ENCODE results near the gene TMEM39A. TPM values are rescaled to one million over a fixed set of nuclear protein-coding genes. Genes with fewer than 3 reads are reported as not detected.

TMEM39A gene, protein sequence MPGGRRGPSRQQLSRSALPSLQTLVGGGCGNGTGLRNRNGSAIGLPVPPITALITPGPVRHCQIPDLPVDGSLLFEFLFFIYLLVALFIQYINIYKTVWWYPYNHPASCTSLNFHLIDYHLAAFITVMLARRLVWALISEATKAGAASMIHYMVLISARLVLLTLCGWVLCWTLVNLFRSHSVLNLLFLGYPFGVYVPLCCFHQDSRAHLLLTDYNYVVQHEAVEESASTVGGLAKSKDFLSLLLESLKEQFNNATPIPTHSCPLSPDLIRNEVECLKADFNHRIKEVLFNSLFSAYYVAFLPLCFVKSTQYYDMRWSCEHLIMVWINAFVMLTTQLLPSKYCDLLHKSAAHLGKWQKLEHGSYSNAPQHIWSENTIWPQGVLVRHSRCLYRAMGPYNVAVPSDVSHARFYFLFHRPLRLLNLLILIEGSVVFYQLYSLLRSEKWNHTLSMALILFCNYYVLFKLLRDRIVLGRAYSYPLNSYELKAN
- 10 to 100 TPM; 21.0 to 29.8 (median 27.5) TPM for total RNA-seq

DNA sequence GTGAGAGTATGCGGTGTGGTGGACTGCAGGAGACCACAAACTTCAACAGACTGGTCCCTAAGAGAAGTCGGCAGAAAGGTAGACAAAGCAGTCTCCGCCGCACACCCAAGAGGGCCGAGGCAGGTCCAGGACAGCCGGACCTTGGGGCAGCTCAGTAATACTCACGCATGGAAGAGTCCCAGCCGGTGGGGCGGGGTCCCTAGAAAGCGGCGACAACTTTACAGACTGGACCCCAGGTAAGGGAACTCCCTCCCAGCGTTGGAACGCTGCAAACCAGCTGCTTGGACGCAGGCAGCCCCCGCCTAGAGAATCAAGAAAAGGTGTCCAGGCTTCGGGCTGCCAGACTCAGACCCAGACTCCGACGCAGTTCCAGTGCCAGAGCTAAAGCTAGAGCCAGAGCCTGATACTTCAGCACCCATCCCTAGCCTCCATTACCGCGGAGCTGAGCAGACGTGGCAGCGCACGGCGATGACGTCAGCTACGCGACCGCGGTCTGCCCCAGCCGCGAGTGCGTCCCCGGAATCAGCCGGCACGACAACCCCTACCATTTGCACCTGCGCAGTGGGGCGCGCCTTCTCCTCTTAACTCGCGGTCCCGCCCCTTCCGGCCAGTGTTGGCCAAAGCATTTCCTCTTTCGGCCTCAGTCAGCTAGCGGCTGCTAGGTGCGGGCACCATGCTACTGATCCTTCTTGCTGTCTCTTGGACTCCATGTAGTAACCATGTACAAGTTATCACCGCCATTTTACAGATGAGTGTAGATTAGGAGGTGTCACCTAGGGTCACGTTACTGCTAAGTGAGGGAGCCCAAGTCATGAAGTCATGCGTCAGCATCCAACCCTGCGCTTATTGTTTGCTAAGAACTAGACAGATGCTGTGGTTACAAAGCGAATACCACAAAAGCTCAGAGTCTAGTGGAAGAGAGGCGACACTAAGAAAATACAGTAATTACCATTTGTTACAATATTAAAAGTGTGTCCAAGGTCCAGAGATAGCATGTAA, at the start of gene TMEM39A:
Gene TMEM39A (minus strand): TSS at position 445 of the 999 bp plus-strand sequence. CDS start 1,541 bp downstream, outside the sequence.
- 11% methylated on average over 21 of the region's 51 CpGs for WGBS
- H3K27me3 ChIP-seq, result no peaks in the 10 kb centered on the region
- H3K27ac ChIP-seq, result peak within 1 kb of the TSS; percentile 85
- TF ChIP-seq EP300 (IDR thresholded peaks at IDR 0.05) (peak; percentile 22), POLR2A (IDR thresholded peaks at IDR 0.05) (peak; percentile 25 to 83), POLR2AphosphoS5 (IDR thresholded peaks at IDR 0.05) (peak; percentile 88 to 99 (median 96))
- TF ChIP-seq, protein P1, sequence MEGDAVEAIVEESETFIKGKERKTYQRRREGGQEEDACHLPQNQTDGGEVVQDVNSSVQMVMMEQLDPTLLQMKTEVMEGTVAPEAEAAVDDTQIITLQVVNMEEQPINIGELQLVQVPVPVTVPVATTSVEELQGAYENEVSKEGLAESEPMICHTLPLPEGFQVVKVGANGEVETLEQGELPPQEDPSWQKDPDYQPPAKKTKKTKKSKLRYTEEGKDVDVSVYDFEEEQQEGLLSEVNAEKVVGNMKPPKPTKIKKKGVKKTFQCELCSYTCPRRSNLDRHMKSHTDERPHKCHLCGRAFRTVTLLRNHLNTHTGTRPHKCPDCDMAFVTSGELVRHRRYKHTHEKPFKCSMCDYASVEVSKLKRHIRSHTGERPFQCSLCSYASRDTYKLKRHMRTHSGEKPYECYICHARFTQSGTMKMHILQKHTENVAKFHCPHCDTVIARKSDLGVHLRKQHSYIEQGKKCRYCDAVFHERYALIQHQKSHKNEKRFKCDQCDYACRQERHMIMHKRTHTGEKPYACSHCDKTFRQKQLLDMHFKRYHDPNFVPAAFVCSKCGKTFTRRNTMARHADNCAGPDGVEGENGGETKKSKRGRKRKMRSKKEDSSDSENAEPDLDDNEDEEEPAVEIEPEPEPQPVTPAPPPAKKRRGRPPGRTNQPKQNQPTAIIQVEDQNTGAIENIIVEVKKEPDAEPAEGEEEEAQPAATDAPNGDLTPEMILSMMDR (IDR thresholded peaks at IDR 0.05), result no peak
- peaks cover 22% of the 10 kb centered on the region for H3K36me3 ChIP-seq
- H3K4me1 ChIP-seq, result peaks cover 38% of the 10 kb centered on the region
- H3K9me3 ChIP-seq, result no peaks in the 10 kb centered on the region
- H3K4me3 ChIP-seq, result peak within 1 kb of the TSS; percentile 73
- DNase-seq (ENCODE audit: low spot score in 2 of 2), result peak; percentile 100

DNA sequence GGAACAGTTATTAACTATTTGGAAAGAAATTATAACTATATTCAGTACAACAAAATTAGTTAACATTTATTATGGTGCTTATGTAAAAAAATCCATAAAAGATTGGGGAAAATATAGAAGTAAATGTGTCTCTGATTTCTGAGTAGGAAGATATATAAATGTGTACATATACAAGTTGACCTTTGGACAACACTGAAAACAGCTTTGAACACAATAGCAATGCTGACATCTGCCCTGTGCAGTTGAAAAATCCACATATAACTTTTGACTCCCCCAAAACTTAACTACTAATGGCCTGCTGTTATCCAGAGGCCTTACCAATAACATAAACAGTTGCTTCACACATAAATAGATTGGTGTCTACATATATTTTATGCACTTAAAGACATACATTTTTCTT, 47.3 kb upstream of the TMEM39A start:
- TF ChIP-seq POLR2A (IDR thresholded peaks at IDR 0.05), result no peak
- no peak for DNase-seq (ENCODE audit: low spot score in 2 of 2)
- no peaks in the 10 kb centered on the region for H3K27me3 ChIP-seq

DNA sequence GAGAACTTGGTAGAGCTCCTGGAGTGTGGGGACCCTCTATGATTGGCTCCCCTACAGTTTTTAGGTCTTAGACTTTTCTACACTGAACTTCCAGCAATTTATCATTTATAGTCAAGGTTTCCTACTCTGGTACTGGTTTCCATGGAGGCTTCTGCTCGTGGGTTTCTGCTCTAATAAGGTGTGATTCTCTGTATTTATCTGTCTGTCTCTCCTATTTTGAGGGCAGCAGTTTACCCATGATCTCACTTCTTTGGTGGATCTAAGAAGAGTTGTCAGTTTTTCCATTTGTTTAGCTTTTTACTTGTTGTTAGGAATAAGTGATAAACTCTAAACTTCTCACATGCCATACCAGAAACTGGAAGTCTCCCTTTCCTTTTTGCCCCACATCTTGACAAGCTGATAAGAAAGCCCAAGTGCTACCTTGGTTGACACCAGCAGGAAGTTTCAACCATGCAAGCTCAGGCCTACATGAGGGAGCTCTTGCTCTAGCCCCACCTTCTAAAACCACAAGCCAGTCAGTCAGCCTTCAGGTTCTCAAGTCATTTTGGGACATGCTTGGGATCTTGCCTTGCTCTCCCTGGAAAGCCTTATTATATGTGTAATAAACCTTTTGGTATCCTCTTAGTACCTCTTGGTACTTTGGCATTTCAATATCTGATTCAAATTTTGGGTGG, 44.9 kb upstream of the TMEM39A start:
- H3K36me3 ChIP-seq, result peaks cover 62% of the 10 kb centered on the region
- H3K27me3 ChIP-seq, result no peaks in the 10 kb centered on the region
- no peak for TF ChIP-seq POLR2AphosphoS5 (IDR thresholded peaks at IDR 0.05)
- TF ChIP-seq POLR2A (IDR thresholded peaks at IDR 0.05), result no peak
- TF ChIP-seq, protein P1 (IDR thresholded peaks at IDR 0.05), result no peak
- no peak for TF ChIP-seq EP300 (IDR thresholded peaks at IDR 0.05)
- H3K4me1 ChIP-seq, result no peaks in the 10 kb centered on the region
- no peak for DNase-seq (ENCODE audit: low spot score in 2 of 2)
- WGBS, result 73% methylated on average over 1 of the region's 1 CpG
- H3K4me3 ChIP-seq, result no peak overlapping the region
- H3K9me3 ChIP-seq, result no peaks in the 10 kb centered on the region
- no peak overlapping the region for H3K27ac ChIP-seq

More for the DNA sequence above, 47.3 kb upstream of the TMEM39A start:
- no peaks in the 10 kb centered on the region for H3K9me3 ChIP-seq
- no peaks in the 10 kb centered on the region for H3K4me1 ChIP-seq
- peaks cover 71% of the 10 kb centered on the region for H3K36me3 ChIP-seq
- H3K27ac ChIP-seq, result no peak overlapping the region
- H3K4me3 ChIP-seq, result no peak overlapping the region

DNA sequence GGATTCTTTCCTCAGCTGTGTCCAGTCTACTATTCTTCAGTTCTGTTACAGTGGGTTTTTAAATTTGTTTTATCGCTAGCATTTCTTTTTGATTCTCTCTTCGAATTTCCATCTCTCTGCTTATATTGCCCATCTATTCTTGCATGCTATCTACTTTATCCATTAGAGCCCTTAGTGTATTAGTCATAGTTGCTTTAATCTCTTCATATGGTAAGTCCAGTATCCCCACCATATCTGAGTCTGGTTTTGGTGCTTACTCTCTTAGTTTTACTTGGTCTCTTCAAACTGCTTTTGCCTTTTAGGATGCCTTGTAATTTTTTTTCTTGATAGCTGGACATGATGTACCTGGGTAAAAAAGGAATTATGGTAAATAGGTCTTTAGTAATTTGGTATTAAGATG, 44.0 kb upstream of the TMEM39A start:
- Histone ChIP-seq H3K4me3 (no peak overlapping the region), H3K4me1 (no peaks in the 10 kb centered on the region), H3K36me3 (peaks cover 57% of the 10 kb centered on the region), H3K9me3 (no peaks in the 10 kb centered on the region), H3K27me3 (no peaks in the 10 kb centered on the region), H3K27ac (no peak overlapping the region)
- TF ChIP-seq, protein P1 (IDR thresholded peaks at IDR 0.05), result no peak
- TF ChIP-seq EP300 (IDR thresholded peaks at IDR 0.05) (no peak), POLR2A (IDR thresholded peaks at IDR 0.05) (no peak), POLR2AphosphoS5 (IDR thresholded peaks at IDR 0.05) (no peak)
- no peak for DNase-seq (ENCODE audit: low spot score in 2 of 2)
- WGBS, result 98% methylated on average over 2 of the region's 2 CpGs

DNA sequence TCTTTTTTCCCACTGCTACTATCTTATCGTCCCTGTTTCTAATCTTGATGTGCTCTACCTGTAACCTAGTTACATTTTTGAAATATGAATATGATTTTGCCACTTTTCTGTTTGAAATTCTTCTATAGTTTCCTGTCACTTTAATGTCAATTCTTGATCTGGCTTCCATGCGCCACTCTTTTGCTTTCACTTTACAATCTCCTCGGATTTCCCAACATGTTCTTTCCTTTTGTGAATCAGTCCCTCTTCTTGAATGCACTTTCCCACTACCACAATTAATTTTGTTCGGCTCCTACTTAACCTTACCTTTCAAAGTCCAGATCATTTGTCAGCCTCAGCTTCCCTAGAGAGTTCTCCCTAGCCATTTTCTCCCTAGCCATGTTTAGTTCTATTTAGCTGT, 43.2 kb upstream of the TMEM39A start:
- 82% methylated on average over 4 of the region's 4 CpGs for WGBS
- Histone ChIP-seq H3K27me3 (no peaks in the 10 kb centered on the region), H3K36me3 (peaks cover 53% of the 10 kb centered on the region), H3K4me3 (no peak overlapping the region), H3K4me1 (peaks cover 3% of the 10 kb centered on the region), H3K9me3 (no peaks in the 10 kb centered on the region), H3K27ac (no peak overlapping the region)
- TF ChIP-seq, protein P1 (IDR thresholded peaks at IDR 0.05), result no peak
- TF ChIP-seq POLR2AphosphoS5 (IDR thresholded peaks at IDR 0.05), result no peak
- no peak for TF ChIP-seq EP300 (IDR thresholded peaks at IDR 0.05)
- TF ChIP-seq POLR2A (IDR thresholded peaks at IDR 0.05), result no peak
- DNase-seq (ENCODE audit: low spot score in 2 of 2), result no peak
